KOPT-K1 (cell line): ENCODE results near the gene INTS7.

ENCODE experiments used
- H3K27ac ChIP-seq: fragments of 200-600 bp; sonication (generic); 2 replicates; pipeline ENCODE4 v1.5.1; 2016; ENCODE audit warnings: antibody characterized with exemption, mild to moderate bottlenecking, low read depth, low read length; ENCODE audit not compliant: poor library complexity, severe bottlenecking
- H3K36me3 ChIP-seq: fragments of 200-600 bp; sonication (generic); 2 replicates; pipeline ENCODE4 v1.5.1; 2017; ENCODE audit warnings: antibody characterized with exemption, mild to moderate bottlenecking, low read length, moderate library complexity; ENCODE audit not compliant: insufficient read depth
- H3K9me3 ChIP-seq: fragments of 200-600 bp; sonication (generic); 2 replicates; pipeline ENCODE4 v1.5.1; 2017; ENCODE audit warnings: antibody characterized with exemption, low read length, mild to moderate bottlenecking; ENCODE audit not compliant: insufficient read depth, poor library complexity, severe bottlenecking

INTS7 gene

DNA sequence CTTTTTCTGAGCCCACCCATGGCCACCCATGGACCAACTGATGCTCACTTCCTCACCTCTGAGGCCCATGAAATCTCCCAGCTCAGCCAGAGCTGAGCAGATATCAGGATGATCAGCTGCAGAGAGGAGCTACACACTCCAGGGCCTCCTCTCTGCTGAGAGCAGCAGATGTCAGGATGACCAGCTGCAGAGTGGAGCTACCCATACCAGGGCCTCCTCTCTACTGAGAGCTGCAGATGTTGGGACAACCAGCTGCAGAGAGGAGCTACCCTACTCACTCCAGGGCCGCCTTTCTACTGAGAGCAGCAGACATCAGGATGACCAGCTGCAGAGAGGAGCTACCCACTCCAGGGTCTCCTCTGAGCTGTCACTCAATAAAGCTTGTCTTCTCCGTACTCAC, 133.4 kb downstream of the INTS7 start:
- H3K36me3 ChIP-seq = no peaks in the 10 kb centered on the region
- H3K27ac ChIP-seq = no peak overlapping the region
- peaks cover 30% of the 10 kb centered on the region for H3K9me3 ChIP-seq

DNA sequence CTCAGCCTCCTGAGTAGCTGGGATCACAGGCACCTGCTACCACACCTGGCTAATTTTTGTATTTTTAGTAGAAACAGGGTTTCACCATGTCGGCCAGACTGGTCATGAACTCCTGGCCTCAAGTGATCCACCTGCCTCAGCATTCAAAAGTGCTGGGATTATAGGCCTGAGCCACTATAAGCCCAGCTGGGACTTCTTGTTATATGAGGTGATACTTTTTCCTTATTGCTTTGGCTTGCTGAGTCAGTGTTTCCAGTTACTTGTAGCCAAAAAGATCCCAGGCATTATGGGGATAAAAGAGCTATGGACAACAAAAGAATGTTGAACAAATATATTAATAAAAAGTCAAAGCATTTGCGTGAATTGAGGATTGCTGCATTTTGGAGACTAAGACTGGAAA, 134.9 kb downstream of the INTS7 start:
- Histone ChIP-seq H3K9me3 (peaks cover 30% of the 10 kb centered on the region), H3K27ac (no peak overlapping the region), H3K36me3 (no peaks in the 10 kb centered on the region)

DNA sequence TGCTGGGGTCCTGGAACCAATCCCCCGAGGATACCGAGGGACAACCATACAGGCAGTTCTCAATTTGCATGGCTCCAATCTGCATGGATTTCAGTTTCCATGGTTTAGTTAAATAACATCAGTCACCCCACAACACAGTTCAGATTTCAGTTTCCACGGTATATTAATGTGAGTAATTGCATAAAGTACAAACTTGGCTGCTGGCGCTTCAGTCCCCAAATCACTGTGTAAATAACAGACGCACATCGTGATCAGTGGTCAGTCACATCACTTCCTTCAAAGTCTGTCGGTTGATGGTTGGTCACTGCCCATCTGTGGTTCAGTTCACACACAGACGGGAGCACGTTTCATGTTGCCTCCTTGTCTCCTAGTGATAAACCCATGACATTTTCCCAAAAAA, 138.4 kb downstream of the INTS7 start:
- Histone ChIP-seq H3K36me3 (no peaks in the 10 kb centered on the region), H3K9me3 (peaks cover 15% of the 10 kb centered on the region), H3K27ac (no peak overlapping the region)

DNA sequence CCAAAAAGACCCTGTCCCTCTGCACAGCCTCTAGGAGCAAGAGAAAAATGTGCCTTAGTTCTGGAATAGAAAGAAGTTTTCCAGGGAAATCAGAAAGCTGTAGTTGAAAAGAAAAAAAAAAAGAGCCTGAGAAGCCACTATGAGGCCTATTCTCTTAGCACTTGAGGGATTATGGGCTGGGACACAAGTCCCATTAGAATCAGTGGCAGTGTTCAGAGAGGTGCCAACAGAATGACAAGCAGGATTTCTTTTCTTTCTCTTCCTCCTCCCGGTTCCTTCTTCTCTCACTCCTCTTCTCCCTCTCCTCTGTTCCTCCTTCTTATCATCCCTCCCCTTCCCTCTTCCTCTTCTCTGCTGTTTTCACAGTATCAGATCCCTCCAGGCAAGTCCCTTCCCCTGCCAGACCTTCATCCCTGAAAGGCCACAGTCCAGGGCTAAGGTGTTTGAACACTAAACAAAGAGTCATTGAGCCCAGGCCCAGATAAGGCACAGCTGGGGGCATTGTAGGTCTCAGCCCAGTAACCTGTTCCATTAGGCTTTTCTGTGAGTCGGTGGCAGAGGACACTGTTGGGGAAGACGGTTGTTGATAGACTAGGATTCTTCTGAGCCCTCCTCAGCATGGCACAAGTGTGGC, 140.1 kb downstream of the INTS7 start:
- Histone ChIP-seq H3K9me3 (no peaks in the 10 kb centered on the region), H3K36me3 (no peaks in the 10 kb centered on the region), H3K27ac (no peak overlapping the region)

DNA sequence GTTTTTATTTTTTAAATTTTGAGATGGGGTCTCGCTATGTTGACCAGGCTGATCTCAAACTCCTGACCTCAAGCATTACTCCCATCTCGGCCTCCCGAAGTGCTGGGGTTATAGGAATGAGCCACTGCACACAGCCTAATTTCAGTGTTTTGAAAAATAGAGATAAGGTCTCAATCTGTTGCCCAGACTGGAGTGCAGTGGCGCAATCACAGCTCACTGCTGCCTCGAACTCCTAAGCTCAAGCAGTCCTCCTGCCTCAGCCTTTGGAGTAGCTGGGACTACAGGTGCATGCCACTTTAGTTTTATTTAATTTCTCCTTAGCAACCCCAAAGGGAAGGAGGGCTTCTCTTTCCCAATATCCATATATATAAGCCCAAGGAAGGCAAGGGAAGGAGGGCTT, 141.0 kb downstream of the INTS7 start:
- no peaks in the 10 kb centered on the region for H3K36me3 ChIP-seq
- peaks cover 5% of the 10 kb centered on the region for H3K9me3 ChIP-seq

DNA sequence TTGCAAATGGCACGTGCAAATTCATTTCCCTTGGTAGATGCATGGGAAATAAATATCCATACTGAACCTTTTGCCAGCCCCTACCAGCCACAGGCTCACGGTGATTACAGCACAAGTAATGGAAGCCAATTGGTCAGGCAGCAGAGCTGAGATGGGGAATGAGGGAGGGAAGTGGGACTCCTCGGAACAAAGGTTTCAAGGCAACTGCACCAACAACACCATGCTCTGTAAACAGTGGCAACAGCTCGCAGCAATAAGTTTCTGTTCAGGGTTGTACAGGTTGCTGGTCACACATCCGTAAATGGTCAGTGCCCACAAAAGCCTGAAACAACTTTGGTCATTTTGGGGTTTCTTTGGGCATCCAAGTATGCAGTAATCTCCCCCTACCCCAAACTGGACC, 142.1 kb downstream of the INTS7 start:
- peaks cover 5% of the 10 kb centered on the region for H3K9me3 ChIP-seq
- no peak overlapping the region for H3K27ac ChIP-seq
- H3K36me3 ChIP-seq = no peaks in the 10 kb centered on the region

More for the DNA sequence above, 141.0 kb downstream of the INTS7 start:
- no peak overlapping the region for H3K27ac ChIP-seq

DNA sequence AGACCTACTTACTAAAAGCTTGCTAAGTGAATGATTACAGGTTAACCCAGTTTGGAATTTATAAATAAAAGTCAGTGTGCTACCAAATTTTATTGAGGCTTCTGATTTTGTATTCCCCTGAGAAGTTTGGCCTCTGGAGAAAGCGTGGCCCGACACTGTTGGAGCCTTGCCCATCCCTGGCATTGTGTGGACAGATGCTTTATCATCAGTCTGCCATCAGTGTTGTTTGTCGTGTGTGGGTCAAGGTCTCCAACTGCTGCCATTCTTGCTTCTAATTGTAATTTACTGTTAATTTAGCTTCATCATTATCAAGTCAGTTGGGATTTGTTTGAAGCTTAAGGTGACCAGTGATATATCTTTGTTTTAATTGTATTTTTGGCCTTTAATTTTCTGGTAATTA, 142.8 kb downstream of the INTS7 start:
- no peaks in the 10 kb centered on the region for H3K36me3 ChIP-seq
- H3K27ac ChIP-seq = no peak overlapping the region
- peaks cover 5% of the 10 kb centered on the region for H3K9me3 ChIP-seq

DNA sequence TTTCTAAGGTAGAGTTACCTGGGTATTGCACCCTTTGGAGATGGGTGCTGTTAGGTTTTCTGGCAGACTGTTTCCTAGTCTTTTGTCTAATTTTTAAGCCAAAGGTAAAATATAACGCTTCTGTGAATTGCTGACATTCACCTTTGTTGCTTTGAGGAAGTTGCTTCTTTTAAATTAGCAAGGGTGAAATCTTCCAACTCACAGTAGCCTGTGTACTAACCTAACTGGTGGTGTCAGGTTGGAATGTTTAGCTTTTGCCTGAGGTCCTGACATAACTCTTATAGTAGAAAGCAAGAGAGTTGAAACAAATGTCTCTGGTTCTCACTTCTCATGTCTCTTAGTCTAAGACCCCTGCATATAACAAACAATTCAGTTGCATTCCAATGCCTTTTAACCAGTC, 143.6 kb downstream of the INTS7 start:
- H3K36me3 ChIP-seq = no peaks in the 10 kb centered on the region
- no peak overlapping the region for H3K27ac ChIP-seq
- H3K9me3 ChIP-seq = peaks cover 5% of the 10 kb centered on the region
